T-helper 22 cell (primary cell): ENCODE data around the gene CIDEB.

ENCODE experiments used
- DNase-seq: peaks from one replicate; pipeline ENCODE4 v3.0.0-alpha.2; 2020; ENCODE audit warnings: low read depth

Gene CIDEB

DNA sequence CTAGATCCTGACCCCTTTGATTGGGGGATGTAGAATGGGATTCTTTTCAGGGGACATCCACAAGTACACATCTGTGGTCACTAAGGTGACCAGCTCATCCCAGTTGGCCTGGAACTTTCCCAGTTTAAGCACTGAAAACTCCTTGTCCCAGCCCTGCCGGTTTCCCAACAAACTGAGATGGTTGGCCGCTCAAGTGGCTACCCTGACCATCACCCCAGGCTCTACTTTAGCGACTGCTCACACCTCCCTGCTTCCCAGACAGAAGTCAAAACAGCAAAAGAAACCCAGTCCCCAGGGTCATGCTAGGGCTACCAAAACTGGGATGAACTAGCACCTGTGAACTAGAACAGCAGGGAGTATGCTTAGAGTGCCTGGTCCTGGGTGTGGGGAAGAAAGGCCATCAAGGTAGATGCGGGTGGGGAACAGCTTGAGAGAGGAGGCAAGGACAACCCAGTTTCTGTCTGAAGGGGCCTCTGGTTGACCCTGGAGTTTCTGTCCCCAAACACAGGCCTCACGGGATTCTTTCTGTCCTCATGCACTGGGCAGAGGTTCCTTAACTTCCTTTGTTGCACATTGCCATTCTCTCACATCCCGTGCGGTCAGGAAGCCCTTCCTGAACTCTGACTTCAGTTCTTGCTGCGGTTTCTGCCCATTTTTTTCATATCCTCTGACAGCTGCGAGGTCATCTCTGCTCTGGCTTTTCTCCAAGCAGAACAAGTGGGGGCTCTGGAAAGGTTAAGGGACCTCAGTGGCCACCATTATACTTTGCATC is 5.1 kb upstream of the CIDEB start:
- peak; percentile 40 for DNase-seq

- DNase-seq = no peak
Observed at GRCh38 chr14:24311837-24312615, 4.2 kb upstream of the CIDEB start.

- peak; percentile 59 for DNase-seq
Observed at GRCh38 chr14:24310646-24311604, 3.1 kb upstream of the CIDEB start, which contains the start of gene LTB4R. Gene LTB4R, plus strand, starts transcription at chr14:24311502. Its CDS starts 4,150 bp downstream, at chr14:24315652.

DNA sequence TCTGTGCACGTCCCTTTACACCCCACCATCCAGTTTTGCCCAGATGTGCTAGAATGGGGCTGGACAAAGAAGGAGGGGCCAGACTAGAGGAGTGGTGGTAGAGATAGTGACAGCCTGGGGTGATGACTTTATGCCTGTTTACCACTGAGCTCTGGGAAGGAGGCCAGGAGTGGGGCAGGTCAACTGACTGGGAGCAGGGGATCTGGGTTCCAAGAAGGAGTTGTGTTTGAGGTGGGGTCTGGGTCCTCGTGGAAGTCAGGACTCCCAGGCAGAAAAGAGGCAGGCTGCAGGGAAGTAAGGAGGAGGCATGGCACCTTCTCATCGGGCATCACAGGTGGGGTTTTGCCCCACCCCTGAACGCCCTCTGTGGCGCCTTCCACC is 2.5 kb upstream of the CIDEB start:
- no peak for DNase-seq

GRCh38 chr14:24309538-24310264 is 1.9 kb upstream of the CIDEB start, which contains the start of gene LTB4R2:
Gene LTB4R2, plus strand, starts transcription at chr14:24310140. Its CDS starts 525 bp downstream, at chr14:24310665.
- no peak for DNase-seq

DNA sequence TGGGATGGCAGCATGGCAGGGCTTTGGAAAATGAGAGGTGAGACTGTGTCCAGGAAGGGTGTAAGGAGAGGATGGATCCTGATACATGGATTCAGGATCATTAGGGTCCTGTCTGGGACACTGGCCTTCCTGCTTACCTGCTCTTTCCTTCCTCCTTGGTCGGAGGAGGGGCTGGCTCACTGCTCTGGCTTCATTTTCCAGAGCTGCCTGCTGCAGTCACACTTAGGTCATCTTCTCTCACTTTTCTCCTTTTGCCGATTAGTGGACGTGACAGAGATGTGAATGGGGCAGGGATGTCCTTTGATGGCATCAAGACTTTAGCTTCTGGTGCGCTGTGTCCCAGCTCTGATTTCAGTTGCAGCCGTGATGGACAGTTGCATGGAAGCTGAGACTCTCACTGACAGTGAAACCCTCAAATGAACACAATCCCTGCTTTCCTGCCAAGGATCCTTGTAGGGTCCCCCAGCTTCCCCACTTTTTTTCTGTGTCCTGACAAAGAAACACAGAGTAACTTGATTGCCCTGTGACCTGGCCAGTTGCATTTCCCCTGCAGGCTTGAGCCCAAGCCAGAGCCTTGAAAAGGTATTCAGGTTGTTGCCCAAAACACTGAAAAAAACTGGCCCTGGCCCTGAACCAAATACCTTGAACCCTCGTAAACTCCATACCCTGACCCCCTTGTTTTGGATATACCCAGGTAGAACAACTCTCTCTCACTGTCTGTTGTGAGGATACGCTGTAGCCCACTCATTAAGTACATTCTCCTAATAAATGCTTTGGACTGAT is 756 bp upstream of the CIDEB start:
- DNase-seq = no peak

- no peak for DNase-seq
Observed at GRCh38 chr14:24307156-24307574, 612 bp downstream of the CIDEB start.

DNA sequence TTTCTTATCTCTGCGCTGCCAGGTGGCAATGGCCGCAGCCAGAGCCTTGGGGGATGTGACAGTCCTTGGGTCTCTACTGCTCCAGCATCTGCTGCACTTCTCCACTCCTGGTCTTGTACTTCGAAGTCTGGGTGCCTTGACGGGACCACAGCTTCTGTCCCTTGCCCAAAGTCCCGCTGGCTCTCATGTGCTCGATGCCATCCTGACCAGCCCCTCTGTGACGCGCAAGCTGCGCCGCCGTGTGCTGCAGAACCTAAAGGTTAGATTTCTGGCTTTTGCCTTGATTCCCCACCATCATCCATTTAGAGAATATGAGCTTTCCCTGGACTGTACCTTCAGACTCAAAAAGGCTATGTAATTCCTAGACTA is 3.8 kb downstream of the CIDEB start:
- DNase-seq = no peak

DNA sequence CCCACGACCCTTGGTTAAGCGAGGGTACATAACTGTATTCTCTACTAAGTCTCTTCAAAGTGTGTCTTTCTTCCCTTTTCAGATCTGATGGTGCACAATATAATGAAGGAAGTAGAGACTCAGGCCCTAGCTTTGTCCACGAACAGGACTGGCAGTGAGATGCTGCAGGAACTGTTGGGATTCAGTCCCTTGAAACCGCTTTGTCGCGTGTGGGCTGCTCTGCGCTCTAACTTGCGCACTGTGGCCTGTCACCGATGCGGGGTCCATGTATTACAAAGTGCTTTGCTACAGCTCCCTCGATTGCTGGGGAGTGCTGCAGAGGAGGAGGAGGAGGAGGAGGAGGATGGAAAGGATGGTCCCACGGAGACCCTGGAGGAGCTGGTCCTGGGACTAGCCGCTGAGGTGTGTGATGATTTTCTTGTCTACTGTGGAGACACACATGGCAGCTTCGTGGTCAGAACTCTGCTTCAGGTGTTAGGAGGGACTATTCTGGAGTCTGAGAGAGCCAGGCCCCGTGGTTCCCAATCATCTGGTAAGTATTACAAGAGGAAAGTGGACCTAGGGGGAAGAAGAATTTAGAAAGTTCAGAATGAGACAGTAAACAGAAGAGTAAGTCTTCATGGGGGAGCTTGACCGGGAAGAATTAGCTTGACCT is 7.3 kb downstream of the CIDEB start:
- DNase-seq = no peak

GRCh38 chr14:24299255-24300191 is 8.3 kb downstream of the CIDEB start, which contains the start of the genes DHRS1 and NOP9:
Gene DHRS1, minus strand, starts transcription at chr14:24299780. Its CDS starts 674 bp downstream, at chr14:24299106.
Gene NOP9, plus strand, starts transcription at chr14:24299850. Its CDS starts 105 bp downstream, at chr14:24299955.
- peak; percentile 82 for DNase-seq

DNA sequence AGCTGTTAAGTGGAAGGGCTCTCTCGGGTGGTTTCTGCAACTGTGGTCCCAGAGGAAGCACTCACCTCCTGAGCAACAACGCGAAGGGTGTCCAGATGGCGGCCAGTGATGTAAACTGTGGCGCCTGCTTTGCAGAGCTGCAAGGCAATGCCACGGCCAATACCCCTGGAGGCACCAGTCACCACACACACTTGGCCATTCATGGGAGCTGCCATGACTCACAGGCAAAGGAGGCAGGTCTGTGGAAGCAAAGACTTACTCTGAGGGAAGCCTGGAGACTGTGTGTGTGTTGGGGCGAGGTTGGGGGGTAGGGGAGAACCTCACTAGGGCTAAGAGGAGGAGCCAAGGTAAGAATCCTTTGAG is 8.9 kb downstream of the CIDEB start:
- DNase-seq = no peak

- DNase-seq = no peak
Observed at GRCh38 chr14:24297190-24297964, 10.4 kb downstream of the CIDEB start.

GRCh38 chr14:24296341-24297157 is 11.2 kb downstream of the CIDEB start:
- DNase-seq = peak; percentile 53

GRCh38 chr14:24293525-24293924 is 14.3 kb downstream of the CIDEB start:
- DNase-seq = no peak

DNA sequence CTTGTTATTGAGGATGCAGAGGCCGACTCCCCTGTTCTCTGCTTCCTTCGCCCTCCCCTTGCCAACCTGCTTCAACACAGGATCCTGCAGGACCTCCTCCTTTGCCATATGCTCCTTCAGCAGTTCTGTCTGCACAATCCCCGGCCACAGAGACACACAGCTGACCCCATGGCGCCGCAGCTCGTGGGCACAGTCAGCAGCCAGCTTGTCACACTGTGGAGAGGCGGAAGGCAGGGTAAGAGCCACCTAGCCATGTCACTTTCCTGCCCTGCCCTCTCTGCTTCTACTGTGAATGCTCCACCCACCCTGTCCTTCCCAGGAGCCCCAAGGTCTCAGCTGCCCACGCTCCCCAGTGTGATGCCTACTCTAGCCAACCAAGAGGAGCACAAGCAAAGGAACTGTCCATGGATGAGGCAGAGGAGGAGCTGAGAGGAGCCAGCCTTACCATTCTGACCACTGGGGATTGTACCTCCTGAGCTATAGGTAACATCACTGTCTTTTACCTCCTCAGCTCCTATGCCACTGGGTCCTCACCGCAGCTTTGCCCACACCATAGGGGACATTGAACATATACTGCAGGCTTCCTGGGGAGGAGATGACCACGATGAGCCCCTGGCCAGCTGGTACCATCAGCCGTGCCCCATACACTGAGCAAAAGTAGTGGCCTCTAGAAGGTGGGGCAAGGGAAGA is 15.5 kb downstream of the CIDEB start:
- DNase-seq = no peak

DNA sequence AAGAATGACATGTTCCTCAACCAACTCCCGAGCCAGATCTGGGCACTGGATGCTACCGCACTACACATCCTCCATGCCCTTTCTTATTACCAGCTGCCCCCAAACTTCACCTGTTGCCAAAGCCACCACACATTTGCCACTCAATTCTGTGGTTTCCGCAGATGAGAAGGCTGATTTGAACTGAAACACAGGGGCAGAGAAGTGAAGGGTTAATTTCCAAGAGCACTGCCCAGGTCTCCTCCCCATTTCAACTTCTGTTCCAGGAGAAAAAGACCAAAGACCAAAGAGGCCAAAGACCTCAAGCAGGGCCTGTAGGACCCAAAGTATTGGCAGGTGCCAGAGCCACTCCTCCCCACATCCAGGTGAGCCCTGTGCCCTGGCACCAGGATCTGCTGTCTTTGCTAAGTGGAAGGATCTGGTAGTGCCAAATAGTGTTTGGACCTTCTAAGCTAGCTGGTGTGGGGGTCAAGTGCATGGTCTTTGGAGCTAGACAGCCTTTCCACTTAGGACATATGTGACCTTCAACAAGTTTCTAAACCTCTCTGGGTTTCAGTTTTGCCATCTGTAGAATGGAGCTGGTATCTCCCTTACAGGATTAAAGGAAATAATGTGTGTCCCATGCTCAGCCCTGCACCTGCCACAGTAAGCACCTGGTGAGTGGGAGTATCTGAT is 16.2 kb downstream of the CIDEB start:
- no peak for DNase-seq
